C4-2B (cell line): Measurements from ENCODE around the gene CILP2.
A peak's percentile ranks its signal among the peaks of the same experiment; 100 is the strongest.

Experiments used
- H3K27ac ChIP-seq: fragments of 450-650 bp; 2 replicates; pipeline ENCODE4 v1.5.1; 2017
- CTCF ChIP-seq: fragments of 450-650 bp; conservative IDR thresholded peaks from 2 replicates; pipeline ENCODE4 v1.5.1; 2017; ENCODE audit warnings: mild to moderate bottlenecking
- ZFX ChIP-seq: fragments of 450-650 bp; IDR thresholded peaks from 2 replicates; pipeline ENCODE4 v1.6.1; 2017

The CILP2 gene

GRCh38 chr19:19578252-19578651 is 40.2 kb downstream of the CILP2 start:
- H3K27ac ChIP-seq = no peak overlapping the region
- TF ChIP-seq CTCF (no peak), ZFX (no peak)

- H3K27ac ChIP-seq = peak overlapping the region; percentile 30
- no peak for TF ChIP-seq CTCF
- TF ChIP-seq ZFX = no peak
These were observed 41.7 kb downstream of the CILP2 start for GRCh38 chr19:19579533-19580361.

GRCh38 chr19:19580418-19580817 is 42.4 kb downstream of the CILP2 start:
- peak overlapping the region; percentile 30 for H3K27ac ChIP-seq
- TF ChIP-seq CTCF (no peak), ZFX (no peak)

- no peak overlapping the region for H3K27ac ChIP-seq
- TF ChIP-seq ZFX (no peak), CTCF (no peak)
These were observed 43.3 kb downstream of the CILP2 start for GRCh38 chr19:19581391-19581790.

GRCh38 chr19:19582471-19582870 is 44.4 kb downstream of the CILP2 start:
- TF ChIP-seq ZFX (no peak), CTCF (no peak)
- no peak overlapping the region for H3K27ac ChIP-seq

- H3K27ac ChIP-seq = no peak overlapping the region
- TF ChIP-seq CTCF (no peak), ZFX (no peak)
These were observed 46.3 kb downstream of the CILP2 start for GRCh38 chr19:19584356-19584755.

- no peak for TF ChIP-seq ZFX
- TF ChIP-seq CTCF = no peak
- no peak overlapping the region for H3K27ac ChIP-seq
These were observed 49.7 kb downstream of the CILP2 start for GRCh38 chr19:19587771-19588170.
